GM10847 (cell line): ENCODE results near the gene SEPTIN12.

ENCODE experiments used
- POLR2A ChIP-seq: IDR thresholded peaks from 2 replicates; pipeline ENCODE4 v1.6.1; 2011; ENCODE audit not compliant: insufficient read length; ENCODE audit errors: extremely low read depth

SEPTIN12 gene

GRCh38 chr16:4776141-4776705 lies 11.9 kb downstream of the SEPTIN12 start:
- no peak for TF ChIP-seq POLR2A

- TF ChIP-seq POLR2A = no peak
These were observed 13.1 kb downstream of the SEPTIN12 start for GRCh38 chr16:4775005-4775404.

GRCh38 chr16:4772351-4772750 lies 15.8 kb downstream of the SEPTIN12 start:
- TF ChIP-seq POLR2A = no peak

GRCh38 chr16:4771646-4772045 lies 16.5 kb downstream of the SEPTIN12 start:
- no peak for TF ChIP-seq POLR2A

- no peak for TF ChIP-seq POLR2A
These were observed 18.9 kb downstream of the SEPTIN12 start for GRCh38 chr16:4769306-4769638.

GRCh38 chr16:4768549-4769305 lies 19.4 kb downstream of the SEPTIN12 start:
- peak; percentile 79 for TF ChIP-seq POLR2A

- TF ChIP-seq POLR2A = no peak
These were observed 20.1 kb downstream of the SEPTIN12 start for GRCh38 chr16:4767872-4768548.

GRCh38 chr16:4766875-4767628 lies 21.1 kb downstream of the SEPTIN12 start, which contains the start of gene ZNF500:
TSS of gene ZNF500 (minus strand) at chr16:4767162. CDS start at chr16:4765978, 1,184 bp downstream.
- TF ChIP-seq POLR2A = peak; percentile 64

- no peak for TF ChIP-seq POLR2A
These were observed 22.4 kb downstream of the SEPTIN12 start for GRCh38 chr16:4765511-4766474.

- TF ChIP-seq POLR2A = no peak
These were observed 24.4 kb downstream of the SEPTIN12 start for GRCh38 chr16:4763791-4764190.

GRCh38 chr16:4762205-4762604 lies 25.9 kb downstream of the SEPTIN12 start:
- no peak for TF ChIP-seq POLR2A

GRCh38 chr16:4760221-4760910 lies 27.8 kb downstream of the SEPTIN12 start:
- TF ChIP-seq POLR2A = no peak

GRCh38 chr16:4755687-4756086 lies 32.5 kb downstream of the SEPTIN12 start:
- TF ChIP-seq POLR2A = no peak

GRCh38 chr16:4754865-4755264 lies 33.3 kb downstream of the SEPTIN12 start:
- TF ChIP-seq POLR2A = no peak

- no peak for TF ChIP-seq POLR2A
These were observed 34.9 kb downstream of the SEPTIN12 start for GRCh38 chr16:4753227-4753626.
